Islet of Langerhans (tissue), 1 donor: ENCODE measurements around the gene KIF4B.

Experiments
- FAIRE-seq: peaks from one replicate; lab custom pipeline; 2011; peaks lifted over from hg19 to GRCh38; lab: Jason Lieb, UNC

KIF4B gene

GRCh38 chr5:155057626-155058025 lies 44.1 kb downstream of the KIF4B start:
- FAIRE-seq: no peak

- FAIRE-seq: no peak
These were observed 51.0 kb downstream of the KIF4B start for GRCh38 chr5:155064580-155064979.

GRCh38 chr5:155066886-155067595 lies 53.5 kb downstream of the KIF4B start:
- no peak for FAIRE-seq
